ENCODE data around the gene MEIS1.

Gene MEIS1

DNA sequence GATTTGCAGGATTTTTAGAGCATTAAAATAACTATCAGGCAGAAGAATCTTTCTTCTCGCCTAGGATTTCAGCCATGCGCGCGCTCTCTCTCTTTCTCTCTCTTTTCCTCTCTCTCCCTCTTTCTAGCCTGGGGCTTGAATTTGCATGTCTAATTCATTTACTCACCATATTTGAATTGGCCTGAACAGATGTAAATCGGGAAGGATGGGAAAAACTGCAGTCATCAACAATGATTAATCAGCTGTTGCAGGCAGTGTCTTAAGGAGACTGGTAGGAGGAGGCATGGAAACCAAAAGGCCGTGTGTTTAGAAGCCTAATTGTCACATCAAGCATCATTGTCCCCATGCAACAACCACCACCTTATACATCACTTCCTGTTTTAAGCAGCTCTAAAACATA, 137.0 kb downstream of the MEIS1 start:
- DNase-seq, result no peak

DNA sequence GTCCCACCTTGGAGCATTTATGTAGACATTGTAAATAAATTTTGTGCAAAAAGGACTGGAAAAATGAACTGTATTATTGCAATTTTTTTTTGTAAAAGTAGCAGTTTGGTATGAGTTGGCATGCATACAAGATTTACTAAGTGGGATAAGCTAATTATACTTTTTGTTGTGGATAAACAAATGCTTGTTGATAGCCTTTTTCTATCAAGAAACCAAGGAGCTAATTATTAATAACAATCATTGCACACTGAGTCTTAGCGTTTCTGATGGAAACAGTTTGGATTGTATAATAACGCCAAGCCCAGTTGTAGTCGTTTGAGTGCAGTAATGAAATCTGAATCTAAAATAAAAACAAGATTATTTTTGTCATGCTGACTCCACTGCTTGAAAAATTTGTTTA, 137.5 kb downstream of the MEIS1 start:
- no peak for DNase-seq

DNA sequence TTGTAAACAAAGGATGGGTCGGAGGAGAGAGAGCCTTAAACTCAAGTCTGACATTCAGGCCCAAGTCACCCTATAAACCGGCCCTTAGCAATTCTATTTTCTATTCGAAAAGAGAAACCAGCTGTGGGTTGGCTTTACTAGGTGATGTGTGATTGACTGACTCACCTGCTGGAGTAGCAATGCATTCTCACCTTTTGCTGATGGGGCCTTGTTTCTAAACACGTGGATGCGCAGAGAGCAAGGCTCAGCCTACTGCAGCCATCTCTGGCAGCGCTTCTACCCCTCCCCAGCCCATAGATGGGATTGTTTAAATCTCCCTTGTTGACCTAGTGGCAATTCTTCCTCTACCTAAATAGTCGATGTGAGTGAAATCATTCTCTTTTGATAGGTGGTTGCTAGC, 138.5 kb downstream of the MEIS1 start:
- DNase-seq, result no peak

DNA sequence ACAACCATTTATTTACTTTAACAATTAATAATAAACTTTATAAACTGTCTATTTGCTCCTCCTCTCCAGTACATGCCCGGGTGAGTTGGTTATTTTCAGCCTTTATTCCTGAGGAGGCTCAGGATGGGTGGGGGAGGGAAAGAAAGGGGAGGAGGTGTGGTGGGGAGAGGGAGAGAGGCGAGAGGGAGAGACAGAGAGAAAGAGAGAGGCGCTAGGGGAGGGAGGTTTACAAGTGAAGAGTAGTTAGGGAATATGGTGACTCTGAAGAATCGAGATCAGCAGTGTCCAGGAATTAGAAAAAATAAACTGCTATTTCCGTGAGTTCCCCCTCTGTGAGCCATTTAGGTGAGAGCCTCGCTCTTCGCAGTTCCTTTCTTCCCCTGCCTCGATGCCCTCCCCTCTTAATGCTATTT, 138.9 kb downstream of the MEIS1 start:
- DNase-seq, result no peak

DNA sequence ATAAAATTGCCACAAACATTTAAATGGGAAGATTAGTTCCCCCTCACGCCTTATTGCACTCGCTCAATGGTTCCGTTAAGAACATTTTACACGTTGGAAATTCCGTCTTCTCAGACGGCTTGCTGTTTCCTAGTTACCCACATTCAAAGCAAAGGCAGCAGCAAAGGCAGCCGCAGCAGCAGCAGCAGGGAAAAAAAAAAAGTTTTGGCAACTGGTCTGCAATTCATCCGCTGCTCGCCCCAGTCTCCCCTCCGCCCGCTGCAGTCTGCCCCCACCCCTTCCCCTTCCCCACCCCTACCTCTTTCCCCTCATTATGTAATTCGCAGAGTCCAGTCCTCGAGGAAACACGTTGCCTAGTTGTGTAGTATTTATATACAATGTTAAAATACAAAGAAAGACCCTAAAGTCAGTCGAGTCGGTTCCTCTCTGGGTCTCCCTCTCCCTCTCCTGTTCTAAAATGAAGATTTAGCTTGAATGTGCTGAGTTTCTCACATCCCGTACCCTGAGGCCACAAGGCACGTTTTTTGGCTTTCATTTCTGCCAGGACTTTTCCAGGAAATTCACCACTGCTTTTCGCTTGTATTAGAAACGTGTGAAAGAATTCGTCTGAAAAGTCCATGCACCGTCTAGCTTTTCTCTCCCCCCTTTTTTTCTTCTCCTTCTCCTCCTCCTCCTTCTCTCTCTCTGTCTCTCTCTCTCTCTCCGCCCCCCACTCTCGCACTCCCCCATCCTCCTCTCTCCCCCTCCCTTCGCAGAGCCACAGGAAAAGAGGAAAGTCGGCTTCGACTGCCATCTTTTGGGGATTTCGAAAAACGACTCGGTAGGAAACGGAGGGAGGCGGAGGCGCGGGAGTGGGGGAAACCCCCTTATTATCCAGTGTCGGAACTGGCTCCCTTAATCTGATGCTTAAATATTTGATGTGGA, 140.0 kb downstream of the MEIS1 start:
- no peak for DNase-seq

DNA sequence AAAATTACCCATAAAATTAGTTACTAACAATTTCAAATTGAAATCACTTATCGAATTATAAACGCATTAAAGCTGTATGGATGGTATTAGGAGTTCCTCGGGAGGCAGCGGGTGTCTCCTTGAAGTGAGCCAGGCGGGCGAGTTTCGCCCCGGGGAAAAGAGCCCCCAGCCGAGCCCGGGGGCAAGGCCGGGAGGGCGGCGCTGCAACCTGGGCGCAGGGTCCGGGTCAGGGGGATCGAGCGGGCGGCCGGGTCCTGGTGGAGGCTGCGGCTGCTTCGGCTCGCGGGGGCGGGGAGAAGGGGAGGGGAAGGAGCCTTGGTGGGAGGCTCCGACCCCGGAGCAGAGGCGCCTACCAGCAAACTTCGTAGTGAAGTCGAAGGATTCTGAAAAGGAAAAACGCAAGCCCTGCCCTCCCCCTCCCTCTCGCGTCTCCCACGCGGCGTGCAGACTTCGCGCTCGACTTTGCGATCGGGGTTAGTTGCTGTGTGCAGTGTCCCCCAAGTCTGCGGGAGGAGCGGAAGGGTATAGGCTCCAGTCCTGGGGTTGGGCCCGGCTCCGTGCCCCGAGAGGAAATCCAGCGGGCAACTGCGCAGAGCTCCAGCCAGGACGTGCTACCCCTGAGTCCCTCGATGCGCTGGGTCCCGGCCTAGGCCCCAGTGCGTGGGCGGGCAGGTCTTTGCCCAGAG, 140.8 kb downstream of the MEIS1 start:
- DNase-seq, result no peak

DNA sequence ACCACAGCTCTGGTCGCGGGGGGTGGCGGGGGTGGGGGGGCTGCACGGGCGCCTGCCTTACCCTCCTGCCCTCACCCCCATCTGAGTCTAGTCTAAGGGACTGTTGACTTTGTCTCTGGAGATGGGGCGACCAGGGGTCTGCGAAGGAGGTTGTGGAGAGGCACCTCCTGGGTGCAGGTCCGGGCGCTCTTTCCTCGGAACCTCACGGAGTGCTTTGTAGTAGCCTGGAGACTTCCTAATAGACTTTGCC, 141.3 kb downstream of the MEIS1 start:
- DNase-seq, result no peak

DNA sequence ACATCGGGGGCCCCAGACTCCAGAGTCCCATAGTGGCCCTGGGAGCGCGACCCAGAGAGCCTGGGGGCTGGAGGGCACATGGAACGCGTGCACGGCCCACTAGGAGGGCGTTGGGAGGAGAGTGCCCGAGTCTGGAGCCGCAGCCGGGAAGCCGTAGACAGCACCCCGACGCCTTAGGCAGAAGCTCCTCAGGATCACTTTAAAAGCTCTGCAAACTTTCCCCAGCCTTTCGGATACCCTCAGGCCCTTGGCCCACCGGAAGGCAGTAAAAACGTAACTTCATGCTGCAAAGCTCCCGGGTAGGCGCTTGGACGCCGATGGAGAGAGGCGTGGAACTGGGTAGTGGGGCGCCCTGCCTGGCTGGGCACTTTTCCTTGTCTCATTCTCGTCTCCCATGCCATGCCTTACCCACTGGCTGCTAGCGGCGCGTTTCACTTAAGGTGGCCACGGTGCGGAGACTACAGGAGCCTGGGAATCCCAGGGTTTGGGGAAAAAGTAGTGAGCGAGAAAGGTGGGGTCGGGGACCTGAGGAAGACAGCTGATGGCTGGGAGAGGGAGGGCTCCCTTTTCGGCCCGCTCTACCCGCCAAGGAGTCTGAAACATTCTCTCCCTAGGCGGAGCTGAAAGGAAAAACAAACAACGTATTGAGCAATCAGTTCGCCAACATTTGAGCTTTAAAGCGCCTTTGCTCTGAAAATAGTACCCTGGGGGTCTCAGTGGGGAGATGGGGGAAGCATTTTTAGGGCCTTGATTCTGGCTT, 141.8 kb downstream of the MEIS1 start:
- no peak for DNase-seq

DNA sequence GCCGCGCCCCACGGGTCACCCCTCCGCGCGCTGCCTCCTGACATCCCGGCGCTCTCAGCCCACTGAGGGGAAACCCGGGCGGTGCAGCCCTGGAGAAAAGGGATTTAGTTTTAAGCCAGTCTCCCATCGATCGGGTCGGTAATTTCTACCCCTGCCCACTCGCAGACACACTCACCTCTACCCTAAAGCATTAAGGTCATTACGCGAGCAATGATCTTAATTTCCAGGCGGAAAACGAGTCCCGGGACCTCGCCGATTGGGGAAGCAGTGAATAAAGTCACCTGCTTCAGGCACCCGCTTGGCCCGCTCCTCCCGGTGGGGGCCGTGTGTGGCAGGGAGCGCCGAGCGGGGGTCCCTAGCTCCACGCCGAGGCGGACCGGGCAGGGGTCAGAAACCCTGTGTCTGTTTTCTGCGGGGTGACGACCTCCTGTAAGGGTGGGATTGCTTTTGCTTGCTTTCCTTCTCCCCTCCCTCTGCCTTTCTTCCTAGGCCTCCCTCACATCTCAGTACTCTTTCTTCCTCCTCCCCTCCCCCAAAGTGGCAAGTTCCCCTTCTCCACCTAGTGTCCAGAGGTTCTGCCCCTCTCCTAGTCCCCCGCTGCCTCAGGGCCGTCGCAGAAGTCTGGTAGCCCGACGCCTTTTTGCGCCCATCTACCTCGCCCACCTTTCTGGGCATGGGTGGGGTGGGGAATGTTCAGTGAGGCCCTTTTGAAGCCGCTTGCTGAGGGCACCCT, 142.6 kb downstream of the MEIS1 start:
- no peak for DNase-seq

DNA sequence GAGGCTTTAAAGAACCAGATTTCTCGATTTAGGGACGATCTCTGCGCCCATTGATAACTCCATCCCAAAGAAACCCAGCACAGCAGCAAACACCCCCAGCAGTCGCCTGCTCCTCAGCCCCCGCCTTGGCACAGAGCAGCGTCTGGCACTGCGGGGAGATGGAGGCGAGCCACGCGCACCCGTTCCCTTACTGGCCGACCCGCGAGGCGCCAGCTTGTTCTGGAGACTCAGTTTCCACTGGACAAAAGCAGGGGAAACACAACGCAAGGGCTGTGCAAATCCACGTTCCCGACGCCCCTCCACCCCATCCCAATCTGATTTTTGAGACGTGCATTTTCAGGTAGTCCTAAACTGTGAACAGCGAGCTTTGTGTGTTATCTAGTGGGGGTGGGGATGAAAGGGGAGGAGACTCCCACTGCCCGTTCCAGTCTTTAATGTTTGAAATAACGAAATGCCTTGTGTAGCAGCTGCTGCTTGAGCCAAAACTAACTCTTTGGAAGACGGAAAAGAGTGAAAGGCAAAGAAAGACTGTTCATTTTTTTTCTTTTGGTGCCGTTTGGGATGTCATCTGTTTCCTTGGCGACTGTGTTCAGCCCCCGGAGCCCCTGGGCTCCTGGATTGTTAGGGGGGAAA, 143.2 kb downstream of the MEIS1 start:
- no peak for DNase-seq

DNA sequence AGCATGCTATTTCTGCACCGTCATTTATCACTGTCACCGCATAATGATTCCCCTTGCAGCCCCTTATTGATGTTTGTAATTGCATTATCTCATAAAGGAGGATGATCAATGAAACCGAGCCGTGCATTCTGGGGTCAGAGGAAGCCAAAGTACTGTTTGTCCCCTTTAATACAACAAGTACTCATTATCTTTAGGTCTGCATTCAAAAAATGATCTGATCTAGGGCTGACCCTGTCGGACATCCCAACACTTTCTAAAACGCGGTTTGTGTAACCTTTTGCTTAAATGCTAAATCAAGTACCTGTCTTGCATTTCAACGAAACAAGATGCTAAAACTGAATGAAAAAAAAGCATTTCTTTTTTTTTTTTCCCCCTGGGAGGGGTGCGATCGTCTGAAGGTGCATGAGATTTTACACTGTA, 143.8 kb downstream of the MEIS1 start:
- no peak for DNase-seq

DNA sequence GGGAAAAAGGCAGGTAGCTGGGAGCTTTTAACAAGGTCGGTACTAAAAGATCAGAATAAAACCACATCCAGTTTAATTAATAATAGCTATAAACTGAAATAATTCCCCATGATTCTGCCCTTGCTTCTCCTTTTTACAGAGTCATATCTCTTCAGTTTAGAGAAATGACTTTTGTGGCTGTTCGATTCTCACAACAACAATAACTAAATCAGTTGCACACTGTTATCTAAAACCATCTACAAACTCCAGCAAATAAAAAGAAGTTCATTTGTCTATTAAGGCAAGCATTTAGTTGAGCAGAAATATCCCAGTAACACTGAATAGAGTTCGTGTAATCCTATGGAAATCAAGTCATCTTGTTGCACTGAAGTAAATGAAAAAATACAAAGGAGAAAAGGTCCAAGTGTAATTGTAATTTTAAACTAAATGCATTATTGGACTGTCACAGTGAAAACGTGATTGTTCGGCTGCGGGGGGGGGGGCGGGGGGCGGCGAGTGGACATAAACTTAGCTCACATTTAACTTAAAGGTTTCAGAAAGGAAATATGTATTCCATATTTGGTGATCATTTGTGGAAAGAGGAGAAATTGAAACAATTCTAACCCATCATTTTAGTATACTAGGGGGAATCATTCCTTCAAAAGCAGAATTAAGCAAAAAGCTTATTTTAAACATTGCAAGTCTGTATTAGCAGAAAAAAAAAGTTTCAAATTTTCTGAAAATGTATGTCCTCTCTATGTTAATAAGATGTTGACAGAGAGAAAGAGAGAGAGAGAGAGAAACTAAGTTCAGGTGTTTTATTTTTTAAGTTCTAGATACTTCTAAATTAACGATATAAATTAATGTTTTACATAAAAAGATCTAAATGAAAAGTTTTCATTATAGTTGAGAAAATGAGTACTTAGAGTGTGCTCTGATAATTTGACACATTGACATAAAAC, 144.5 kb downstream of the MEIS1 start:
- no peak for DNase-seq

DNA sequence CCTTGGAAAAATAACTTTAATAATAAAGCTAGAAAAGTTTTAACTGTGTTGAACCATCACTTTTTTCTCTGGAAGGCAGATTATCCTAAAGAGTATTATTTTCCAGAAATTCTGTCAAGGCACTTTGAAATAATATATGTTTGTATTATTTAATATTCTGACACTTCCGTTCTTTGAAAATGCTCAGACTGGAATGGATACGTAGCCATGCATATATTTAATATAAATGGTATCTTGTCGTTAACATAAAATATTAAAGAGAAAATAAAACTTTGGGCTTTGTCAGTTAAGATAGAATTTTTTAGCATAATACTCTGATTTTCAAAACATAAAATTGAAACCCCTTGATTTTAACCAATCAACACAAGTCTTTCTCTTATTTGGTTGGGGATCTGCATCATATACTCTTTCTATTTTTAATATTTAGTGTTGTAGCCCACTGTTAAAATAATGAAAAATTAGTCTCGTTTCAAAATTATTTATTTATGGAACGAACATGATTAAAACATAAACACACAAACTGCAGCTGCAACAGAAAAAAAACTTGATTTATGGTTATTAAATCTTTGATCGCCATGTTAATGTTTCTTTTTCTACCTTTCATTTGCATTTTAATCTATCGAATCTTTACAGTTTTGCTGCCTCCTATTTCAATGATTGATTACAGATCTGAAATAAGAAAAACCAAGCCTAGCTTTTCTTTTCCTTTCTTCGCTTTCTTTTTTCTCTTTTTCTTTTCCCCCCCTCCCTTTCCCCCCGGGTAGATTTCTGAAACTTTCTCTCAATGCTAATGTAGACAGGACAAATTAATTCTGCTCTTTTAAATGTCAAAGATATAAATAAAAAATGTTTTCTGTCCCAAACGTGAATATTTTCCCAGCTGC, 145.5 kb downstream of the MEIS1 start:
- no peak for DNase-seq

DNA sequence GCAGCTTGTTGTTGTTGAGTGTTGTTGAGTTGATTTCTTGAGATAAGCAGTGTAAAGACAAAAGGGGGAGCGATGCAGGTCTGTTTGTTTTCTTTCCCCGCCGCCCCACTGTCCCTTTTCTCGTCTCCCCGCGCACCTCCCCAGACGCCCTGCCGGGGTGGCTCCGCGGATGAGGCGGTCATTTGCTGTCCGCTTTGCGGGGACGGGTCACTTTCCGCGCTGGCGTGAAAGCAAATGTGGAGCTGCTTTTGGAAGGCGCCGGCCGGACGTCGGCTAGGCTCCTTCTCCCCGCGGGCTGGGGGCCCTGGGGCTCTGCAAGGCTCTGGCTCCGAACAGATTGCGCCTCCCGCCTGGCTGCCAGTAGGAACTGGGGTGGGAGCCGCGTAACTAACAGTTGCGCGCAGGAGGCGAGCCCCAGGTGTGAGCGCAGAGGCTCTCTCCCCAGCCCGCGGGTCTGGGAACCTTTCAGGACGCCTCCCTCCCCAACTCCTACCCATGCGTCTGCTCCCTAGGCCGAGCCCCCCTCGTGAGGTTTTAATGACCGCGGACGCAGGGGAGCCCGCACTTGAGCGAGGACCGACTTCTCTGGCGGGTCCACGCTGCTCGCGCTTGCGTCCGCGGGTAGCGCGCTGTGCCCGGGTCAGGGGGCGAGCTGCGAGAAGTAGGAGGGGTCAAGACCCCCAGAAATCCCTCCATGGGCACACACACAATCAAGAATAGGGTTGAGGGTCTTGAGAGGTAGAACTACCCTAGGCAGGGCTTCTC, 146.6 kb downstream of the MEIS1 start:
- no peak for DNase-seq

DNA sequence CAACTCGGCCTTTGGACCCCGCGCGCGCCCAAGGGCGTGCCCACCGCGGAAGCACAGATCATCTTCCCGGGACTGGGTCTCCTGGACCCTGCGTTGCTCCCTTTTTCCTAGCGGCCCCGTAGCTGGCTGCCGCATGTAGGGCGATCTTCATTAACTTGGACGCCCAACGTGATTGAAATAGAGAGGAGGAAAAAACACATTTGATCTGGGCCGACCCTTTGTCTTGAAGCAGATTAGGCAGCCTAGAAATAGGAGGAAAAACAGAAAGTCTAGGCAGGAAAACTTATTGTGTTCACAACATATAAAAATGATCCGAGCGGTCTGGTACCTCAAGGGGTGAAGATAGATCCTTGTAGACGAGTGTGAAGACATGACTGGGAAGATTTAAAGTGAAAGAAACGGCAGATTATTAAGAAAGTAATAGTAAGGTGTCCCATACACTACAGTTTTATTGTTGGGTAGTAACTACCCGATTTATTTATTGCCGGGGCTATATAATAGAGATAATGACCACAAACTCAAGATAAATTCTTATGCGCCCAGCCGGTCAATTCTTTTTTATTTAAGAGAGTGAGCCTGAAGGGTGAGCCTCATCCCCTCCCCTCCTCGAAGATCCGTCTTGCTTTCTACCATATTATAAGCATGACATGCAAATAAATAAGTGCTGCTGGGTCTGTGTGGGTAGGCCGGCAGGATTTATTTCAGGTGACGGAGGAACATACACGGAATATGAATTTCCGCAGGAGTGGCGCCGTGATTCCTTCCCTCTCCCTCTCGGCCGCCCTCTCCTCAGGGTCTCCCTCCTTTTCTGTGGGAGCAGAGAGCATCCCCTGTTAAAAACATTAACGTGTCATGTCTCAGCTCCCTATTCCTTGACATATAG, 147.4 kb downstream of the MEIS1 start:
- DNase-seq, result no peak

DNA sequence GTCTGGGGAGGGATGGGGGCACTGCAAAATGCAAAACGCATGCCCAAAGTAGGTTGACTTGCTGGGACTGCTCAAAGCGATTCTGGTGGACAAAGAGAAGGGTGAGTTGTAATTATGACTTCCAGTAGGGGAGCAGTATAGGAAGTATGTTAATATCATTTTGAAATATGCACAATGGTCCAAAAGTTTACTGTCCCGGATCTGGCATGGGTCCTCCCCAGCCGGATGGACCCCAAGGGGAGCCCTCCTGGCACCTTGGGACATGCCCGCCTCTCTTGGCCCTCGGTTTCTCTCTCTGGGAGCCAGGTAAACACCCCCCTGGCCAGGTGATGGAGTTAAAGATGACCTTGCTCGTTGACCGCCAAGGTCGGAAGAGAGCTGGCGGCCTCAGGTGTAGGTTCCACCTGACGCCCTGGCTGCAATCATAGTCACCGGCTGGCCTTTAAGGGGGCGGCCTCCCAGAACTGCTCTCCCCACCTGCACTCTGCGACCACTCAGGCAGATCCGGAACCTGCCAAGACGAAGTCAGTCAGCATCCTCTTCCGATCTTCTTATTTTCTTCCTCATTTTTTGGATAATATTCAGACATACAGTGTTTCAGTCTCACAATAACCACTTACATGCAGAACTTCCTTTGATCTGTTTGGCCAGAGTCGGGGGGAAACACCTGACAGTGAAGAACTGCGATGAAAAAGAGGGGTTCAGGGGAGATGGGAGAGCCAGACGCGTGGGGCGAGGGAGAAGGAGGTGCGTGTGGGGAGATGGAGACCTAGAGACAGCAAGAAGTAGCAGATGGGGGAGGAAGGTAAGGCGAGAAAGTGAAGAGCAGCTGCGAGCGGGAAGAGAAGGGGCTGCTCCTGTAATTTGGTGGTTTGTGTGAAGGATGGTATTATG, 148.3 kb downstream of the MEIS1 start:
- DNase-seq, result no peak

DNA sequence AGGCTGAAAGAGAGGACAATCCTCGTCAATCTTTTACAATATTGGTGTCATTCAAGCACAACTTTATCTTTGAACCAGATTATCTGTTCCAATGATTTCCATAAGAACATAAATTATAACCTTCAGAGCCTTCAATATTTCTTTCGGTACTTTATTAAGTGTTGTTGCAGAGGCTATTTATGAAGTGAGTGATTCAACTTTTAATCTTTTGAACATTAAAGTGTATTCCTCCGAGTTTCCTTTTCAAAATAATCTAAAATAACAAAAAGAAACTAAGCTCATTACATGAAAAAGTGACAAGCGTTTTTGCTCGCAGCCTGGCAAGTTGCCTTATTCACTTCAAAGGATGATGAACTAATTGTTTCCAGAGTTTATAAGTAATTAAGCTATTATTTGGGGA, 149.0 kb downstream of the MEIS1 start:
- DNase-seq, result no peak

DNA sequence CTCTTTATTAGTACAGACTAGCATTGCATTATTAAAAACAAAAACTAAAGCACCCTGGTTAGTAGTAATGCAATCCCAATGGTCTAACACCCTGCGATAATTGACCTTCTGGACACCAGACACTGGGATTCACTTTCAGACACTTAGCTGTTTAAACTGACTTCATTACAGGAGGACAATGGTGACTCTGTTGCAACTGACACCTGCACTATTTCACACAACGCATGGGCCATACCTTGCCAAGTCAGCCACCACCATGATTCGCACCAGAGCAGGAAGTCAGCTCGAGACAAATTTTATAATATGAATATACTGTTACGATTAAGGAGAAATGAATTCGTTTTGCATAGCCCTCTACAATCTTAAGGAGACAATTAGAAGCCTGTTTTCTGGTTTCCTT, 150.7 kb downstream of the MEIS1 start:
- DNase-seq, result no peak

Measured in cortex of kidney (tissue), 1 donor.